ENCODE data around the gene CFAP53. TPM values are rescaled to one million over a fixed set of nuclear protein-coding genes. Genes with fewer than 3 reads are reported as not detected.
"Not testable (repeated sequence)": the region's sequence is repeated elsewhere in the genome, so short reads cannot be mapped to it uniquely, and the experiment has no call there.

The CFAP53 gene
- total RNA-seq, 4 donors from 2014 or later, result 0.40 TPM; not detected in 3

GRCh38 chr18:50250935-50251334 lies 15.4 kb downstream of the CFAP53 start:
- WGBS, result 78% methylated on average over 3 of the region's 3 CpGs
- H3K4me1 ChIP-seq, result no peaks in the 10 kb centered on the region
- H3K4me3 ChIP-seq, result no peak overlapping the region
- H3K36me3 ChIP-seq, result no peaks in the 10 kb centered on the region
- TF ChIP-seq CTCF (IDR thresholded peaks at IDR 0.05), result no peak
- TF ChIP-seq POLR2A (IDR thresholded peaks at IDR 0.05; ENCODE audit: low read depth), result no peak
- TF ChIP-seq POLR2AphosphoS5 (IDR thresholded peaks at IDR 0.05), result no peak
- no peak for TF ChIP-seq EP300 (IDR thresholded peaks at IDR 0.05)
- DNase-seq (ENCODE audit: extremely low spot score), result no peak
- H3K9me3 ChIP-seq, result no peaks in the 10 kb centered on the region
- no peaks in the 10 kb centered on the region for H3K27me3 ChIP-seq
- no peak overlapping the region for H3K27ac ChIP-seq (replicated peaks in 1 of 4)
- intact Hi-C loops (cut with DNase I), result no loop called here

- Histone ChIP-seq H3K36me3 (no peaks in the 10 kb centered on the region), H3K9me3 (no peaks in the 10 kb centered on the region), H3K4me1 (no peaks in the 10 kb centered on the region), H3K27me3 (no peaks in the 10 kb centered on the region), H3K27ac (replicated peaks in 1 of 4) (no peak overlapping the region), H3K4me3 (no peak overlapping the region)
- DNase-seq (ENCODE audit: extremely low spot score), result no peak
- intact Hi-C loops (cut with DNase I), result no loop called here
- no peak for TF ChIP-seq POLR2AphosphoS5 (IDR thresholded peaks at IDR 0.05)
- no peak for TF ChIP-seq EP300 (IDR thresholded peaks at IDR 0.05)
- TF ChIP-seq POLR2A (IDR thresholded peaks at IDR 0.05; ENCODE audit: low read depth), result no peak
- TF ChIP-seq CTCF (IDR thresholded peaks at IDR 0.05), result no peak
Measured at GRCh38 chr18:50249576-50249975, 16.7 kb downstream of the CFAP53 start.

- intact Hi-C loops (cut with DNase I), result no loop called here
- TF ChIP-seq EP300 (IDR thresholded peaks at IDR 0.05) (no peak), POLR2AphosphoS5 (IDR thresholded peaks at IDR 0.05) (no peak), POLR2A (IDR thresholded peaks at IDR 0.05; ENCODE audit: low read depth) (no peak)
- H3K36me3 ChIP-seq, result no peaks in the 10 kb centered on the region
- no peak overlapping the region for H3K27ac ChIP-seq (replicated peaks in 1 of 4)
- H3K4me1 ChIP-seq, result no peaks in the 10 kb centered on the region
- no peaks in the 10 kb centered on the region for H3K27me3 ChIP-seq
- H3K9me3 ChIP-seq, result no peaks in the 10 kb centered on the region
- no peak overlapping the region for H3K4me3 ChIP-seq
- no peak for DNase-seq (ENCODE audit: extremely low spot score)
Measured at GRCh38 chr18:50247561-50247960, 18.7 kb downstream of the CFAP53 start.

GRCh38 chr18:50241768-50242167 lies 24.5 kb downstream of the CFAP53 start:
- H3K27ac ChIP-seq (replicated peaks in 1 of 4); DNase-seq (ENCODE audit: extremely low spot score); H3K27me3 ChIP-seq; intact Hi-C loops (cut with DNase I); H3K9me3 ChIP-seq; H3K4me3 ChIP-seq; H3K4me1 ChIP-seq; H3K36me3 ChIP-seq: not testable (repeated sequence)
- 77% methylated on average over 8 of the region's 8 CpGs for WGBS

GRCh38 chr18:50240080-50240563 lies 26.2 kb downstream of the CFAP53 start:
- intact Hi-C loops (cut with DNase I), result no loop called here
- H3K27me3 ChIP-seq, result no peaks in the 10 kb centered on the region
- no peak overlapping the region for H3K27ac ChIP-seq (replicated peaks in 1 of 4)
- DNase-seq (ENCODE audit: extremely low spot score), result no peak
- H3K36me3 ChIP-seq, result no peaks in the 10 kb centered on the region
- H3K4me3 ChIP-seq, result no peak overlapping the region
- no peaks in the 10 kb centered on the region for H3K4me1 ChIP-seq
- H3K9me3 ChIP-seq, result no peaks in the 10 kb centered on the region
- TF ChIP-seq CTCF (IDR thresholded peaks at IDR 0.05), result no peak
- TF ChIP-seq POLR2AphosphoS5 (IDR thresholded peaks at IDR 0.05), result no peak
- no peak for TF ChIP-seq POLR2A (IDR thresholded peaks at IDR 0.05; ENCODE audit: low read depth)
- TF ChIP-seq EP300 (IDR thresholded peaks at IDR 0.05), result no peak
- 87% methylated on average over 3 of the region's 3 CpGs for WGBS

- DNase-seq (ENCODE audit: extremely low spot score), result peak; percentile 26
- Histone ChIP-seq H3K27ac (replicated peaks in 1 of 4) (no peak overlapping the region), H3K4me3 (no peak overlapping the region), H3K4me1 (no peaks in the 10 kb centered on the region), H3K36me3 (no peaks in the 10 kb centered on the region), H3K9me3 (no peaks in the 10 kb centered on the region), H3K27me3 (no peaks in the 10 kb centered on the region)
- WGBS, result 54% methylated on average over 2 of the region's 2 CpGs
- intact Hi-C loops (cut with DNase I), result no loop called here
- TF ChIP-seq POLR2AphosphoS5 (IDR thresholded peaks at IDR 0.05) (no peak), EP300 (IDR thresholded peaks at IDR 0.05) (no peak), POLR2A (IDR thresholded peaks at IDR 0.05; ENCODE audit: low read depth) (no peak), CTCF (IDR thresholded peaks at IDR 0.05) (no peak)
Measured at GRCh38 chr18:50232419-50232818, 33.9 kb downstream of the CFAP53 start.
